CD4-positive, alpha-beta T cell treated with Interleukin-15 for 4 hours (primary cell): ENCODE results near the gene GRAMD2B.
"Not testable (repeated sequence)": the region's sequence is repeated elsewhere in the genome, so short reads cannot be mapped to it uniquely, and the experiment has no call there.

ENCODE experiments used
- DNase-seq: peaks from one replicate; pipeline ENCODE4 v3.0.0-alpha.2; 2020; ENCODE audit warnings: low spot score

The GRAMD2B gene

DNA sequence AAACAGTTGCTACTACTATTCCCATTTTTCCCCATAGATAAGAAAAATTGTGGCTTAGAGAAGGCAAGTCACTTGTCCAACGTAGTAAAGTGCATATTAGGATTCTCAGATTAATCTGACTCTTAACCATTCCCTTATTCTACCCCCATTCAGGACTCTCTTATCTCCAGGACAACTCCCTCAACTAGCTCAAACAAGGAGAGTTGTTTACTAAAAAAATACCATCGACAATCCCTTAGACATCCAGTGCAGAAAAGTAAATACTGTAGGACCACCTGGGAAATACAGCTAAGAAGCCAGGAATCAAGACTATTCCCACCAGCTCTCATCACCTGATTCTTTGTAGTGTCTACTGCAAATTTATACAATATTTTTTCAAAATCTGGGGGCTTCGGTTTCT is 9.4 kb upstream of the GRAMD2B start:
- DNase-seq = no peak

DNA sequence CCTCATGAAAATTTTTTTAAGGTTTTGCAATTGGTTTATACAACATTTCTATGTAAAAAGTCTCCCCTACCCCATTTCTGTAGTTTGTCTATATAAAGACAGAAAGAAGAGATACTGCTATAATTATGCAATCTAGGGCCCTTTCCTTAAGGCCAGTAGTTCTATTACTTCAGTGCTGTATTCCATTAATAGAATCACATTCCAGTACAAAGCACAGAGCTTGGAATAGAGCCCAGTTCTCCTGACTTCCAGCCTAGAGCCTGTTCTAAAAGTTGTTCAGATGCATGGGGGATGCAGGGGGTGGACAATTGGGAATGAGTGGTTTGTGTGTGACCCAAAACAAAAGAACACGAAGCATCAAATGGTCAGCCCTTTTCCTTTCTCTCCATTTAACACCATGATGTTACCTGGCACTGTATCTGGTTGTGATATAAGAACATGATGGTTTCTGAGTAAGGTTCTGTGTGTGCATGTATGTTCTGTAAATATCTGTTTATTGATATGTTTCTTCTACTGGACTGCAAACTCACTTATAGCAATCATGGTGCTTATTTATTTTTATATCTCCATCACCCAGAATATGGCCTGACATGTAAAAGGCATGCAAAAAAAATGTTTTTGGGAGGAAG is 8.2 kb upstream of the GRAMD2B start:
- DNase-seq = no peak

GRCh38 chr5:126415789-126416188 is 7.4 kb upstream of the GRAMD2B start:
- DNase-seq = no peak

- DNase-seq = no peak
These were observed 6.8 kb upstream of the GRAMD2B start for GRCh38 chr5:126416266-126416925.

DNA sequence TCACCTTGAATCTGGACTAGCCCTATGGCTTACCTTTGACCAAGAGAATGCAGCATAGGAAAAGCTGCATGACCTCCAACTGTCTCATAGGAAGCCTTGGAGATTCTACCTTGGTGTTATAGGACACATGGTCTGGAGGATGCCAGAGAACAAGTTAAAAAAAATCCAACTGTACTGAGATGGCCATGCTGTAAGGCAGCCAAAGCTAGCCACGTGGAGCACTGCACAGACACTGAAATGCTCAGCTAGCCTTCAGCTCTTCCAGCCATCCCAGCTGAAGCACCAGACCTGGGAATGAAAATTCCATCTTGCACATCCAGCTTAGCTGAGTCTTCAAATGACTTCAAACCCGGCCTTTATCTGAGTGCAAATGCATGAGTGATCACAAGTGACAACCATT is 6.0 kb upstream of the GRAMD2B start:
- no peak for DNase-seq

DNA sequence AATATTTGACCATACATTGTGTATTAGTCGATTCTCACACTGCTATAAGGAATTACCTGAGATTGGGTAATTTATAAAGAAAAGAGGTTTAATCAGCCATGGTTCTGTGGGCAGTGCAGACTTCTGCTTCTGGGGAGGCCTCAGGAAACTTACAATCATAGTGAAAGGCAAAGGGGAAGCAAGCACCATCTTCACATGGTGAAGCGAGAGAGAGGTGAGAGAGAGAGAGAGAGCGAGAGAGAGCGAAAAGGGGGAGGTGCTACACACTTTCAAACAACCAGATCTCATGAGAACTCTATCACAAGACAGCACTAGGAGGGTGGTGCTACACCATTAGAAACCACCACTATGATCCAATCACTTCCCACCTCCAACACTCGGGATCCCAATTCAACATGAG is 4.1 kb upstream of the GRAMD2B start:
- DNase-seq = no peak

GRCh38 chr5:126428421-126428820 is 5.2 kb downstream of the GRAMD2B start:
- DNase-seq = no peak

DNA sequence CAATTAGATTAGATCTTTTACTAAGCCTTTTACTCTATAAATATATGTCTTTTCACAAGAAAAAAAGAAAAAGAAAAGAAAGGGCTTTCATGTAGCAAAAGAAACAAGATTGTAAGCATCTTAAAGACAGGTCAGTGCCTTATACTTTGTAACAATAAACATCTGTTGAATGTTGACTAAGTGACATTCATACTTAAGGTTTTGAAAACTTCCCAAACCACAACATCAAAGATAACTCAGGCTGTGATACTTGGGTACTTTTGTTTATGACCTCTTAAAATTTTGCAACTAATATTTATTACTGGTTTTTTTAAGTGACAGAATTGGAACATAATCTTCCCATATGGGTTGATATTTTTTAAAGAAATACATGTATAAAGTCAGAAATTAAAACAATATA is 7.4 kb downstream of the GRAMD2B start:
- DNase-seq = no peak

DNA sequence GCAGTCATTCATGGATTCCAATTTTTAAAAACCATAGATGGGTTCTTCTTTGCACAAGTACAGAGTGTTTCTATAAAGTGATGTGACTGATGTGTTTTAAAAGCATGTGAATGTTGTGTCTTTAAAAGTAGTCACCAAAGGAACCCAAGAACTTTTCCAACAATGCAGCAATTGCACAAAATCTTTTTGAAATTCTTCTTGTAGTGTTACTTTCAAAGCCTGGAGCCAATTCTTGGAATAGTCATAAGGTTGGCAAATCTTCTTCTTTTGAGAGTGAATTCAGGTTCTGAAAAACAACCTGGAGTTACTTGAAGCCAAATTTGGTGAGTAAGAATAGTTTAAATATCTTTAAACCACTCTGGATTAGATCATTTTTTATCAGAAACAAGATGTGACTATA is 10.5 kb downstream of the GRAMD2B start:
- no peak for DNase-seq

DNA sequence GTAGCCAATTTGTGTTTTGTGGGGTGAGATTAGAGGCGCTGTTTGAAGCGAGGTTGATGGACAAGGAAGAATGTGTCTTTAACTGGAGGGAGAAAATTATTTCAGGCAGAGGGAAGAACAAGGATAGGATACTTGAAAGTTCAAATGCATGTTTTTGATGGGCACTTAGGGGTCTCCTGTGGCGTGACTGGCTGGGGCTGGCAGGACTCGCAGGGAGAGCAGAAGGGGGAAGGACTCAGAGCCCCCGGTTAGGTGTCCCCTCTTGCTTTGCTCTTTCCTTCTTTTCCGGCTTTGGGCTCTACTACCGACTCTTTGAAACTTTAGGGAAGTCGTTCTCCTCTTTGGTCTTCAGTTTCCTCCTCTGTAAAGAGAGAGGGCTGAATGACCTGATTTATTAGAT is 12.1 kb downstream of the GRAMD2B start:
- no peak for DNase-seq

- DNase-seq = no peak
These were observed 12.5 kb downstream of the GRAMD2B start for GRCh38 chr5:126435714-126436113.

DNA sequence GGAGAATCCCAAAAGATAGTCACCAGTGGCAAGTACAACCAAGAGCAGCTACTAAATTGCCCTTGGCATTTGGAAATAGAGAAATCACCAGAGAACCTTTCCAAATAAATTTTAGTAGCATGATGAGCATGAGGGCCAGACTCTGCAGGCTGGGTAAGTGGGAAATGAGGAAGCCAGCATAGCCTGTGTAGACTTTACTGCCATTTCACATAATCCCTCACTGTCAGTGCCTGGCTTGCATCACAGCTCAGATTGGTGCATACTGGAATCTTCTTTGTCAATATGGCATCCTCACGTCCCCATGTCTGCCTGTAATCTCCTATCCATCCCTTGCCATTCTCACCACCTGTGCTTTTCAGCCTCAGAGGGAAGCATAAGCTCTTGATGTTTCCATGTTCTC is 14.5 kb downstream of the GRAMD2B start:
- no peak for DNase-seq

DNA sequence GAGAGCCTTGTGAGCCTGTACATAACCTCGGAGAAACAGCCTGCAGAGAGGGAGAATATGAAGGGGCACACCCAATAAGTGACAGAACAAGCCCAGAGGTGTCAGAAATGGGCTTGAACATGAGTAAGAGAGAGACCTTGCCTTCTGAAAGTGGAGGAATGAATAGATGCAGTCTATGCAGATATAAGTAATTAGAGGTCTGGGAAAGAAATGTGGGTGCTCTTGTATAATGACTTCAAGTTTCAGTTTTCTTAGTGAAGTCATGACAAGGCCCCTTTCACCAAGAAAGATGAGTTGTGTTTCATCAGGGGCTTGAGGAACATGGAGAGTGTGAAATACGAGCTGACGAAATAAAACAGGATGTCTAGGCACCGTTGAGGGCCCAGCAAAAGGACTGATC is 15.1 kb downstream of the GRAMD2B start:
- no peak for DNase-seq

- no peak for DNase-seq
These were observed 15.7 kb downstream of the GRAMD2B start for GRCh38 chr5:126438868-126439267.

GRCh38 chr5:126439724-126440123 is 16.5 kb downstream of the GRAMD2B start:
- DNase-seq = not testable (repeated sequence)

DNA sequence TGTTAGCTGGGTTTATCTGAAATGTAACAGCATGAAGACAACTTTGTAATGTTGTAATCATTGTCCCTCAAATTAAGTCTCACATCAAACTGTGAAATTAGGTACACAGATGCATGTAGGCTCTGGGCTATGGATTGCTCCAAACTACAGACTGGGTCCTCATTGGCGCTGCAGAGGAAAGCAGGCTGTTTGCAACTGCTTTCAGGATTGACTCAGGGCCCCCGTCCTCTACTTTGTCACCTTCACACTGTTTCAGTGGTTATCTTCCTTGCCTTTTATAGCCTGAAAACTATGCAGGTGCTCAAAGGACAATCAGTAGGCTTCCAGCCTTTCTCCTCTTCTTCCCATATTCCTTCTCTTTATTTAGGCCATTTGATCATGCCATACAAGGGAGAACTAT is 18.0 kb downstream of the GRAMD2B start:
- DNase-seq = no peak

DNA sequence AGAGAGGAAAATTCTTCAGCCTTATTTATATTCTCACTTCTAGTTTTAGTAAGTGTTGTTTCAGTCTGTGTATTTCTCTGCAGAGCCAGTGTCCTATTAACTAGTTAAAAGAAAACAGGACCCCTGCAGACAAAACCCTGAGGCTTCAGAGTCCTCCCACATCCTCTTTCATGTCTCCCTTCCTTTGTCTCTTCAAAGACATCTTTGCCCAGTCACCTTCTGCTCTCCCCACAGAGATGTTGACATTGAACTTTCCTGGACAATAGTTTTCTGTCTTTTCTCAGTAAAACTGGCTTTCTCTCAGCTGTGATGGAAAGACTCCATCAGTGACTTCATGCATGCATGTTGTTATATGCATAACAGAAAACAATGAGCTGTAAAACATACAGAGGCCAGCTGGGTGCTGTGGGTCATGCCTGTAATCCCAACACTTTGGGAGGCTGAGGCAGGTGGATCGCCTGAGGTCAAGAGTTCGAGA is 20.2 kb downstream of the GRAMD2B start:
- no peak for DNase-seq

DNA sequence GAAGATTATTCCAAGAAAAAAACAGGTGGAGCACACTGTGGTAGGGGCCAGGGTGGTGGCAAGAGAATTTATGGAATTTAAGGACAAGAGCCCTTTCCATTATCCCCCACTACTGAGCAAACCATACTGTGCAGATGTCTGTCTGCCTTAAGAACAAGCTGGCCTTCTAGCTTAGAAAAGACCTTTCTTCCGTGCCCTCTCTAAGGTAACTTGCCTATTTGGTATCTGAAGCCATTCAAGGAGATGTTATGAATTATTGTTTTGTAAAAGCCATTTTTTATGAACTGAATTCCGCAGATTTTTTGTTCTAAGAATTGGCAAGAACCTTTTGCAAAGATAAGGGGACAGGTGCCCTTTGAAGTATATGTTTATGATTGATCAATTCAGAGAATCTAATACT is 20.9 kb downstream of the GRAMD2B start:
- peak; percentile 31 for DNase-seq

DNA sequence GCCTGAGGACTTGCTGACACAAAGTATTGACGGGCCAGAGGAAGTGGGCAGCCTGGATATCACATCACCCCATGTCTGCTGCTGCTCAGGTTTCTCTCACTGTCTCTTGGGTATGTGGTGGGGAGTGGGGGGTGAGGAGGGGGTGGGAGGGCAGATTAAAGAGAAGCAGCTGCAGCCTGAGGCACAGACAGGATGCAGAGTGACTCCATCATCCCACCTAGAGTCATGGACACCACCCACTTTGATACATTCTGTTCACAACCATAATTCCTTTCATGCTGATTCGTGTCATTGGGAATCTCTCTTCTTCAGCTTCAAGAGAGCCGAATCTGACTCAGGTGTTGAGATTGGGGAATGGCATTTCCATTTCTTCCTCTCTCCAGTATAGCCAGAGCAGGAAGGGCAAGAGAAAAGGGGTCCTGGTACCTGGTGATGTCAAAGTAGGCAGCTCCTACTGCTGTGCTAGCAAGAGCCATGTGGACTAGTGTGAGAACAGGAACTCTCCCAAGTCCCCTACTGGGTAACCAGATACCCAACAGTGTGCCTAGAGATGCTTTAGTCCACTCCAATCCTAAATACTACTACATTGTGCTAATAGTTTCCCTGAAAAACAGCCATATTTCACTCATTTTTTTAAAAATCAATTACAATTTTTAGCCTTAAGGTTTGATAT is 22.4 kb downstream of the GRAMD2B start:
- no peak for DNase-seq

DNA sequence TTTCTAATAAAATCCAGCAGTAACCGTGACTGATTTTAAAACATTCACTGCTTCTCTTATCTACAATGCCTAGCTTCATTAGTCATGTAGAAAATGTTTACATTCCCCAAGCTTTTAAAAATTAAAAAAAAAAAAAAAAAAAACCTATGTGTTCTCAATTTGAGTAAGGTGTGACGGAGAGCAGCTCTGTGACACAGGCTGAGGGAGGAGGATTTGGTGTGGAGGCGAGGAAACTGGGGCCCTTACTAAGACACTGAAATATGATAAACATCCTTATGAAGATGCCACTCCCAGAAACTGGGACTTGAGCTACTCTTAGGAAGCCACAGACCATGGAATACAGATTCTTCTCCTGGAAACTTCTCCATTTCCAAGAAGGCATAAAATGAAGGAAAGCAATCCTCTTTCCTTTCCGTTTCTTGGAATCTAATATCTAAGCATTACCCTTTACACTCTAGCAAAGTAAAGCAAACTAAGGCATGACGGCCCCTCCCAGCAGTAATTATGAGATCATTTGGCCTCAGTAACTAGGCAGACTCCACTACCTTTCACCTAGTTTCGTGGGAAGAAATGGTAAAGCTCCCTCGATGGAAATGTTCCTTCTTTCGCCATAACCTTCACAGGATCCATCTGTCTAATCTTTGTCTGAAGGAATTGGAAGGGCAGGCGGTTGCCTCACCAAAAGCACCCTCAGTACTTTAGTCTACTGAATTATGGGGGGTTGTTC is 23.5 kb downstream of the GRAMD2B start:
- DNase-seq = no peak

GRCh38 chr5:126448720-126449119 is 25.5 kb downstream of the GRAMD2B start:
- DNase-seq = no peak

- DNase-seq = peak; percentile 65
These were observed 26.6 kb downstream of the GRAMD2B start for GRCh38 chr5:126449751-126450271.

GRCh38 chr5:126450346-126450745 is 27.1 kb downstream of the GRAMD2B start:
- peak; percentile 43 for DNase-seq
